PC-3 (cell line): ENCODE data around the gene CCR9. TPM values are rescaled to one million over a fixed set of nuclear protein-coding genes. Genes with fewer than 3 reads are reported as not detected.

ENCODE experiments used
- ATAC-seq: fragments of 200-7000 bp; cut with Tn5 transposase; 2 replicates; pipeline ENCODE4 v1.9.1; 2020; ENCODE audit warnings: mild to moderate bottlenecking, moderate library complexity
- BruUV-seq: library from RNA; stranded (reverse); fragments of 400-500 nt; replicated peaks from 2 replicates; lab custom pipeline; 2021; lab: Mats Ljungman, UMichigan
- CTCF ChIA-PET: fragments of 300-600 bp; sonication (Branson Sonifier 250); formaldehyde crosslinking; loops from one replicate; lab custom pipeline; 2022; ENCODE audit warnings: antibody characterized with exemption; lab: Charles Lee
- POLR2A ChIA-PET: fragments of 300-600 bp; sonication (Branson Sonifier 250); formaldehyde crosslinking; loops from one replicate; lab custom pipeline; 2022; ENCODE audit warnings: antibody characterized with exemption; ENCODE audit not compliant: unreplicated experiment; lab: Charles Lee
- DNase-seq: peaks from one replicate; pipeline ENCODE4 v3.0.0-alpha.2; 2015
- H2AFZ ChIP-seq: fragments of 300-600 bp; sonication (generic); 2 replicates; pipeline ENCODE4 v1.6.0; 2016; ENCODE audit warnings: antibody characterized with exemption, low read length
- H3F3A ChIP-seq: fragments of 300-600 bp; sonication (generic); one replicate; pipeline ENCODE4 v1.6.0; 2017; ENCODE audit warnings: antibody characterized with exemption, low read length, control low read depth, mild to moderate bottlenecking; ENCODE audit not compliant: unreplicated experiment
- H3K27ac ChIP-seq: fragments of 300-600 bp; sonication (generic); 2 replicates; pipeline ENCODE4 v1.5.1; 2016; ENCODE audit warnings: mild to moderate bottlenecking, low read length
- H3K27me3 ChIP-seq: fragments of 300-600 bp; sonication (generic); 2 replicates; pipeline ENCODE4 v1.6.1; 2016; ENCODE audit warnings: low read length, mixed read lengths
- H3K36me3 ChIP-seq: fragments of 300-600 bp; sonication (generic); 2 replicates; pipeline ENCODE4 v1.6.1; 2016; ENCODE audit warnings: low read depth, mixed run types, low read length, mixed read lengths
- H3K4me1 ChIP-seq: fragments of 300-600 bp; sonication (generic); 2 replicates; pipeline ENCODE4 v1.5.1; 2016; ENCODE audit warnings: low read length; ENCODE audit not compliant: insufficient read depth
- H3K4me2 ChIP-seq: fragments of 300-600 bp; sonication (generic); 2 replicates; pipeline ENCODE4 v1.6.0; 2016; ENCODE audit warnings: low read length
- H3K4me3 ChIP-seq: fragments of 300-600 bp; sonication (generic); 2 replicates; pipeline ENCODE4 v1.5.1; 2016; ENCODE audit warnings: mild to moderate bottlenecking, low read length, mixed read lengths
- H3K79me2 ChIP-seq: fragments of 300-600 bp; sonication (generic); 2 replicates; pipeline ENCODE4 v1.6.1; 2017; ENCODE audit warnings: low read length, mixed read lengths
- H3K9ac ChIP-seq: fragments of 300-600 bp; sonication (generic); 2 replicates; pipeline ENCODE4 v1.6.0; 2016; ENCODE audit warnings: mild to moderate bottlenecking, low read length
- H3K9me2 ChIP-seq: fragments of 300-600 bp; sonication (generic); replicated peaks from 2 replicates; pipeline ENCODE4 v1.6.1; 2016; ENCODE audit warnings: mixed run types, low read length, mixed read lengths
- H3K9me3 ChIP-seq: fragments of 300-600 bp; sonication (generic); 2 replicates; pipeline ENCODE4 v1.6.1; 2016; ENCODE audit warnings: low read length, mixed read lengths
- H4K20me1 ChIP-seq: fragments of 300-600 bp; sonication (generic); 2 replicates; pipeline ENCODE4 v1.6.1; 2016; ENCODE audit warnings: low read length, mixed read lengths
- EZH2 ChIP-seq: fragments of 300-600 bp; sonication (generic); IDR thresholded peaks from one replicate; pipeline ENCODE4 v1.6.1; 2017; ENCODE audit warnings: antibody characterized with exemption, mild to moderate bottlenecking, low read length; ENCODE audit not compliant: unreplicated experiment
- EZH2phosphoT487 ChIP-seq: fragments of 300-600 bp; sonication (generic); IDR thresholded peaks from 2 replicates; pipeline ENCODE4 v1.6.1; 2018; ENCODE audit warnings: mild to moderate bottlenecking, antibody characterized with exemption, low read length, borderline replicate concordance
- intact Hi-C: fragments of 100-400 bp; cut with micrococcal nuclease; formaldehyde crosslinking; loops from 2 replicates; pipeline ENCODE4 v1.9.0; 2023
- total RNA-seq: library from RNA; depleted of rRNA; stranded (reverse); fragments of >200 nt; gene quantifications from 2 replicates; pipeline ENCODE4 v1.2.3, GENCODE V29; 2014
- TF ChIP-seq, protein P1 (sequence below): fragments of 300-600 bp; sonication (generic); conservative IDR thresholded peaks from 2 replicates; pipeline ENCODE4 v1.5.1; 2017; ENCODE audit warnings: antibody characterized with exemption, low read depth, mild to moderate bottlenecking, low read length

Gene CCR9
- total RNA-seq, 1 experiment from 2014 or later, result not detected

DNA sequence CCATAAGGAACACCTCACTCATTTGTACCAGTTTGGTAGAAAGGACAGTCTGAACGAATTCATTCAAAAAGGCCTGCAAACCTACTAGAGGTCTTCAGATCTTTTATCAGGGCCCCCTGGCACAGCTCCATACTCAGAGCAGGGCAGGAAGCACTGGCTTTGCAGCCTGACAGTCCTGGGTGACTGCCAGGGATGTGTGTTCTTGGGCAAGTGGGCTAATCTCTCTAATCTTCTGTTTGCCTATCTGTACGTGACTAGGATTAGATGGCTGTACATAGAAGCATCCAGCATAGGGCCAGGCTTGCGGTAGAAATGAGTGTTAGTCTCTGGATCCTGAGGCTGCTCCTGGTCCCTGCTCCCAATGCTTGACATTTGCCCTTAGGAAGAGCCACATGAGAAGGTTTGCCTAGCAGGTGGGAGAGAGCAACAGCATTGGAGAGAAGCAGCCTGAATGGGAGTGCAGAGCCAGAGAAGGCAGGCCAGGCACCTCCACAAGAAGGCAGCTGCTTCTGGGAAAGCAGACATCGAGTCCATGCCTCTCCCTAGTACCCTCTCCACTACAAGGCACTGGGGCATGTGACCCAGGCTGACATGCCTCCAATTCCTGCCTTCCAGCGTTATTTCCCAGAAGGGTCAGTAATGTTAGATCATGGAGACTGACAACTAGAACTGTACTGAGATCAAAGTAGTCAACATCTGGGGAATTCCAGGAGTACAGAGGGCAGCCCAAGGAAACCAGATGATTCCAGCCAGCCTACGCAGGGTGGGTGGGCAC, 55.9 kb downstream of the CCR9 start:
- Histone ChIP-seq H4K20me1 (no peaks in the 10 kb centered on the region), H3K79me2 (no peaks in the 10 kb centered on the region), H3K9me2 (no peaks in the 10 kb centered on the region), H3K9me3 (no peaks in the 10 kb centered on the region), H3K27me3 (no peaks in the 10 kb centered on the region), H3K27ac (no peak overlapping the region), H3K4me1 (peaks cover 16% of the 10 kb centered on the region), H3K36me3 (peaks cover 9% of the 10 kb centered on the region; the same call in 1 of the 2 replicates), H3K9ac (no peak overlapping the region), H3K4me3 (no peak overlapping the region), H2AFZ (no peak overlapping the region), H3K4me2 (no peak overlapping the region), H3F3A (no peaks in the 10 kb centered on the region)
- TF ChIP-seq EZH2 (no peak), EZH2phosphoT487 (no peak)
- TF ChIP-seq, protein P1, sequence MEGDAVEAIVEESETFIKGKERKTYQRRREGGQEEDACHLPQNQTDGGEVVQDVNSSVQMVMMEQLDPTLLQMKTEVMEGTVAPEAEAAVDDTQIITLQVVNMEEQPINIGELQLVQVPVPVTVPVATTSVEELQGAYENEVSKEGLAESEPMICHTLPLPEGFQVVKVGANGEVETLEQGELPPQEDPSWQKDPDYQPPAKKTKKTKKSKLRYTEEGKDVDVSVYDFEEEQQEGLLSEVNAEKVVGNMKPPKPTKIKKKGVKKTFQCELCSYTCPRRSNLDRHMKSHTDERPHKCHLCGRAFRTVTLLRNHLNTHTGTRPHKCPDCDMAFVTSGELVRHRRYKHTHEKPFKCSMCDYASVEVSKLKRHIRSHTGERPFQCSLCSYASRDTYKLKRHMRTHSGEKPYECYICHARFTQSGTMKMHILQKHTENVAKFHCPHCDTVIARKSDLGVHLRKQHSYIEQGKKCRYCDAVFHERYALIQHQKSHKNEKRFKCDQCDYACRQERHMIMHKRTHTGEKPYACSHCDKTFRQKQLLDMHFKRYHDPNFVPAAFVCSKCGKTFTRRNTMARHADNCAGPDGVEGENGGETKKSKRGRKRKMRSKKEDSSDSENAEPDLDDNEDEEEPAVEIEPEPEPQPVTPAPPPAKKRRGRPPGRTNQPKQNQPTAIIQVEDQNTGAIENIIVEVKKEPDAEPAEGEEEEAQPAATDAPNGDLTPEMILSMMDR, result no peak
- BruUV-seq, result no TSS peak
- intact Hi-C loops, result no loop called here
- no peak for ATAC-seq
- POLR2A ChIA-PET, result no interaction called here
- CTCF ChIA-PET, result no interaction called here
- DNase-seq, result peak; percentile 16

DNA sequence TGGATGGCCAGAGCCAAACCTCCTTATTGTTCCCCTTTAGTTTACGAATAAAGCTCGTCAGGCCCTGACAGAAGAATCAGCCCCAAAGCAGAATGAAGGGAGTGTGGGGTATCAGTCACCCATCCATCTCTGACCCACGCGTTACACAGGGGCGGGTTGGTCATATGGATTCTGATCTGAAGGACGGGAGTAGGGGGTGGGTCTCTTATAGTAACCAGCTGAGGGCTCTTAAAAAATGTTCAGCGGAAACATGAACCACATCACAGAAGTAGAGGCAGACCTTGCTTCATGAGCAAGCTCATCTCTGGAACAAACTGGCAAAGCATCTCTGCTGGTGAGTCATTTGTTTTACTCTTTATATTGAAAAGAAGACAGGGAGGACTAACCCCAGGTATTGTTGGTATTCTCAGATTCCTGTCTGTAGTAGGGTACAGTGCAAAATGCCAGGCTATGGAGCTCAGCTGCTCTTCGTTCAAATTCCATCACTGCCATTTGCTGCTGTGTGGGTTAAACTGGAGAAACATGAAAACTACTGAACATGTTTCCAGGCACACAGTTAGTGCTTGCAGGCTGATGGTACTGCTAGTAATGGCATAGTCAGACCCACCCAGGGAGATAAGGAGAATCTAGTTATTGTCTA, 57.0 kb downstream of the CCR9 start, which contains the start of gene CXCR6:
Gene CXCR6 (plus strand): TSS at position 258 of the 640 bp plus-strand sequence. CDS start 3,018 bp downstream, outside the sequence.
- DNase-seq, result peak; percentile 36

More for the DNA sequence above, 57.0 kb downstream of the CCR9 start, which contains the start of gene CXCR6:
- POLR2A ChIA-PET, result interaction anchor here (0.5 kb wide), 1 partner anchor 253 kb away, joined by 4 read pairs; no protein-coding TSS in a partner anchor
- no peak within 1 kb of the TSS for H3K9ac ChIP-seq
- H3K4me1 ChIP-seq, result peaks cover 16% of the 10 kb centered on the region
- H3K4me2 ChIP-seq, result no peak within 1 kb of the TSS
- intact Hi-C loops, result no loop called here
- no peaks in the 10 kb centered on the region for H3K9me2 ChIP-seq
- no peaks in the 10 kb centered on the region for H3K79me2 ChIP-seq
- ATAC-seq, result peak; percentile 29
- H3F3A ChIP-seq, result no peaks in the 10 kb centered on the region
- no peak for TF ChIP-seq EZH2
- TF ChIP-seq, protein P1, result no peak
- no peak within 1 kb of the TSS for H2AFZ ChIP-seq
- BruUV-seq, result no TSS peak
- H3K4me3 ChIP-seq, result no peak within 1 kb of the TSS
- no peaks in the 10 kb centered on the region for H3K9me3 ChIP-seq
- peaks cover 20% of the 10 kb centered on the region; the same call in 1 of the 2 replicates for H3K36me3 ChIP-seq
- CTCF ChIA-PET, result interaction anchor here (0.6 to 0.7 kb wide), 4 partner anchors 133 to 435 kb away, joined by 3 to 17 read pairs (median 4); no protein-coding TSS in a partner anchor
- no peak within 1 kb of the TSS for H3K27ac ChIP-seq
- H3K27me3 ChIP-seq, result no peaks in the 10 kb centered on the region
- H4K20me1 ChIP-seq, result no peaks in the 10 kb centered on the region
